Natural killer cell treated with Interleukin-12 subunit alpha and Interleukin-12 subunit beta and Interleukin-15 and Interleukin-18, amount 100 ng/mL, for 72 hours (primary cell): ENCODE results near the gene MTFP1. TPM values are rescaled to one million over a fixed set of nuclear protein-coding genes. Genes with fewer than 3 reads are reported as not detected.
"Not testable (repeated sequence)": the region's sequence is repeated elsewhere in the genome, so short reads cannot be mapped to it uniquely, and the experiment has no call there.

Experiments used
- ATAC-seq, 2 donors: fragments of 150-1000 bp; cut with Tn5 transposase in 1 of 2; sonication (Bioruptor Pico), chemical (Tn5 transposase) in 1 of 2; 2 replicates each; pipeline ENCODE4 v1.10.0; 2021
- DNase-seq: peaks from one replicate; pipeline ENCODE4 v3.0.0; 2022; ENCODE audit warnings: low spot score
- H3K27ac Mint-ChIP-seq, 2 donors: 1 replicate in 1 of 2; 2 replicates in 1 of 2; pipeline ENCODE4 v1.8.0; 2022; ENCODE audit warnings: mixed read lengths in 2 of 2, mild to moderate bottlenecking in 1 of 2, moderate library complexity in 1 of 2
- H3K27me3 Mint-ChIP-seq, 2 donors: 1 replicate in 1 of 2; 2 replicates in 1 of 2; pipeline ENCODE4 v1.8.0; 2022; ENCODE audit warnings: mixed read lengths in 2 of 2
- H3K36me3 Mint-ChIP-seq: one replicate; pipeline ENCODE4 v1.8.0; 2022; ENCODE audit warnings: mixed read lengths
- H3K4me1 Mint-ChIP-seq, 2 donors: 1 replicate in 1 of 2; 2 replicates in 1 of 2; pipeline ENCODE4 v1.8.0; 2022; ENCODE audit warnings: low read depth in 2 of 2, mixed read lengths in 2 of 2, mild to moderate bottlenecking in 1 of 2
- H3K4me3 Mint-ChIP-seq: one replicate; pipeline ENCODE4 v1.8.0; 2022; ENCODE audit warnings: mixed read lengths
- H3K9me3 Mint-ChIP-seq: 2 replicates; pipeline ENCODE4 v1.8.0; 2022; ENCODE audit warnings: mixed read lengths
- total RNA-seq, 2 donors: library from RNA; stranded (reverse); gene quantifications; one replicate each; pipeline ENCODE4 v1.2.3, GENCODE V29; 2022

Gene MTFP1
- total RNA-seq, 2 donors from 2014 or later: 58.7 to 67.4 TPM

DNA sequence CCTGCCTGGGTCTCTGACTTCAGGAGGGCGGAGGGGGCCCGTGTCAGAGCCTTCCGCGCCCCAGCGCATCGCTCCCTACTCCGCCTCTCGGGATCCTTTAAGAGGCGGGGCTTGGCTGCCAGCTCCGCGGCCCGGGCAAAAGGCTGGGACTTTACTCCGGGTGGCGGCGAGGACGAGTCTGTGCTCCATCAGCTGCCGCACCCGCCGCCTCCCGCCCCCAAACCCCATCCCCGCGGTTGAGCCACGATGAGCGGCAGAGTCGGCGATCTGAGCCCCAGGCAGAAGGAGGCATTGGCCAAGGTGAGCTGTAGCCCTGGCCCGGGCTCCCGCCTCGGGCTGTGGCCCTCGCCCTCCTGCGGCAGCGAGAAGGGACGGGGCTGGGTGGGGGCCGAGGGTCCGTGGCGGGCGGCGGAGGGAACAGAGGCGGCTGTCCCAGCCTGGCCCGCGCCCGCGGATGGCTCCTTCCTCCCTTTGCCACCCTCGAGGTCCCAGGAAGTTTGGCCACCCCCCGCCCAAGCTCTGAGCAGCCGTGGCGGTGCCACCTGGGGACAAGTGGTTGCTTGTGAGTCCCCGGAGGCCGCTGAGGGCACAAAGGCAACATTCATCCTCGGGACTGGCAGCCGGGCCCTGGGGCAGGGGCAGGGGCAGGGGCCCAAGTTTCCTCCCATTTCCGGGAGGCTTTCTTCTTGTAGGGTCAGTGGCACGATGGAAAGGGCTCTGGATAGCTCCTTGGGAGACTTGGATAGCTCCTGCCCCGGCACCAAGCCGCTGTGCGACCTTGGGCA, 28.5 kb upstream of the MTFP1 start, which contains the start of gene SEC14L2:
Gene SEC14L2 (plus strand): TSS at position 148 of the 785 bp plus-strand sequence. CDS start 99 bp downstream, at position 247.
- Mint-ChIP-seq H3K27me3 (peaks cover 17% of the 10 kb centered on the region in 2 donors), H3K4me1 (peaks cover 13 to 15% of the 10 kb centered on the region in 2 donors), H3K9me3 (no peaks in the 10 kb centered on the region), H3K4me3 (peak within 1 kb of the TSS; percentile 52), H3K36me3 (no peaks in the 10 kb centered on the region), H3K27ac (no peak within 1 kb of the TSS)
- DNase-seq (no peak), ATAC-seq (peak; percentile 56 to 57)

DNA sequence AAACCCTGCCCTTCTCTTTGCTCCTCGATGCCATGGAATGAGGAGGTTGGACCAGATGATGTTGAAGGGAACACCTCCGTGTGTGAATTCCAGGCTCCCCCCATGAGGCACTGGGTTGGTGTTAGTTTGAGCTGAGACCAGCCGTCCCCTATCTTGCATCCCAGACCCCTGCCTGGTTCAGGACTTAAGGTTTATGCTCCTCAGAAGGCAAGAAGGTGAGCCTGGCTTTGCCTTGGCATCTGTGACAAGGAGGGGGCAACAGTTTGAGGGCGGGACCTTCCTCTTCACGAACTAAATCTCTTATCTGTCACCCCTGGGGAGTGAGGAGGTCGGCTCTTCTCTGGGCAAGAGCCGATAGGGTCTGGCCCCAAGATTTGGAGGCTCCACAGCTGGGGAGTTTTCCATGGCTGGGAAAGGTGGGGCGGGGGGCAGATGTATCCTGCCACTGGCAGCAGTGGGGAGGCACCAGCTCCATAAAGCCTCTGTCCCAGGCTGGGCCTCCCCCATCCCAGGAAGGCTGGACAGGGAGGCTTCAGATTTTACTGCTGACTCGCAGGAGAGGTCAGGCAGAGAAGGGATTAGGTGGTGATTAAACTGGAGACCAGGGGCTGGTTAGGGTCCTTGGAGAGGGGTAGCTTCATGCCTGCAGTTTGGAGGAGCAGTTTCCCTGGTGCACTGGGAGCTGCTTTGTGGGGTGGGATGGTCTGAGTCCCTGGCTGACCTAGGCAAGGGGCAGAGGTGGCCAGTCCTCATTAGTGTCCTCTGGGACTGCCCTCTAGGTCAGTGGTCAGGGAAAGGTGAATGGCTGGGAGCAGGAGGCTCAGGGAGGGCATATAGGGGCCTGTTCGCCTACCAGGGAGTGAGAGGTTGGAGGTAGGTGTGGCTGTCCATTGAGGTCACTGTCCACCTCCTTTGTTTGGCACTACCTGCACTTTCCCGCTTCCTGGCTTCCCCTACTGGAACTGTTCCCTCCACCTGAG, 27.6 kb upstream of the MTFP1 start:
- H3K4me1 Mint-ChIP-seq: peaks cover 13 to 15% of the 10 kb centered on the region in 2 donors
- H3K9me3 Mint-ChIP-seq: no peaks in the 10 kb centered on the region
- peak overlapping the region; percentile 21 for H3K4me3 Mint-ChIP-seq
- H3K27ac Mint-ChIP-seq: no peak overlapping the region
- no peak for DNase-seq
- ATAC-seq: no peak
- H3K27me3 Mint-ChIP-seq: peaks cover 17% of the 10 kb centered on the region in 2 donors
- no peaks in the 10 kb centered on the region for H3K36me3 Mint-ChIP-seq

DNA sequence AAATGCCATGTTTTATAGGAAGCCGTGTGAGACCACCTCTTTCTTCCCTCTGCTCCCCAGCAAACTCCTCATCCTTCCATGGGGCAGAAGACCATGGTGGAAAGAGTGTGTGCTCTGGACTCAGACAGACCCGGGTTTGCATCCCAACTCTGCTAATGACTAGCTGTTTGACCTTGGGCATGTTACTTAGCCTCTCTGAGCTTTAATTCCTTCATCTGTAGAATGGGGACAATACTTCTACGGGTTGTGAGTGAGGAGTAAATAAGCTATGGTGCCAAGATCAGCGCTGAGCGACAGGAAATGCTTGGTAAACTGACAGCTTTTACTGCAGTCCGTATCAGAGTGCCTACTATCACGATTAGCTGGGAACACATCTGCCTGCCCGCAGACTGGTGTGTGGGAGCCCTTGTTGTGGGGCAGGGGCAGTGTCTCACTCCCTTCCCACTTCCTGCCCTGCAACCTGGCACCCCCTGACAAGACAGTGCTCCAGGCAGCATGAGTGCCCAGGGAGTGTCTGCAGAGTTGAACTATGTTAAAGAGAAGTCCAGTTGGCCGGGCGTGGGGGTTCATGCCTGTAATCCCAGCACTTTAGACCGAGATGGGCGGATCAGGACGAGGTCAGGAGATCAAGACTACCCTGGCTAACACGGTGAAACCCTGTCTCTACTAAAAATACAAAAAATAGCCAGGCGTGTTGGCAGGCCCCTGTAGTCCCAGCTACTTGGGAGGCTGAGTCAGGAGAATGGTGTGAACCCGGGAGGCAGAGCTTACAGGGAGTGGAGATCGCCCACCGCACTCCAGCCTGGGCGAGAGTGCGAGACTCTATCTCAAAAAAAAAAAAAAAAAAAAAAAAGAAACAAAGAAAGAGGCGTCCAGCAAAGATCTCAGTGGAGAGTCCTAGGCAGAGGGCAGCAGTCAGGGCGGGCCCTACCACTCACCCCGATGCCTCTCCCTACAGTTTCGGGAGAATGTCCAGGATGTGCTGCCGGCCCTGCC, 26.6 kb upstream of the MTFP1 start:
- H3K4me3 Mint-ChIP-seq: peak overlapping the region; percentile 21
- H3K4me1 Mint-ChIP-seq: peaks cover 13 to 15% of the 10 kb centered on the region in 2 donors
- H3K36me3 Mint-ChIP-seq: no peaks in the 10 kb centered on the region
- no peak for ATAC-seq
- no peak overlapping the region for H3K27ac Mint-ChIP-seq
- no peak for DNase-seq
- H3K9me3 Mint-ChIP-seq: no peaks in the 10 kb centered on the region
- H3K27me3 Mint-ChIP-seq: peaks cover 12 to 17% of the 10 kb centered on the region in 2 donors

DNA sequence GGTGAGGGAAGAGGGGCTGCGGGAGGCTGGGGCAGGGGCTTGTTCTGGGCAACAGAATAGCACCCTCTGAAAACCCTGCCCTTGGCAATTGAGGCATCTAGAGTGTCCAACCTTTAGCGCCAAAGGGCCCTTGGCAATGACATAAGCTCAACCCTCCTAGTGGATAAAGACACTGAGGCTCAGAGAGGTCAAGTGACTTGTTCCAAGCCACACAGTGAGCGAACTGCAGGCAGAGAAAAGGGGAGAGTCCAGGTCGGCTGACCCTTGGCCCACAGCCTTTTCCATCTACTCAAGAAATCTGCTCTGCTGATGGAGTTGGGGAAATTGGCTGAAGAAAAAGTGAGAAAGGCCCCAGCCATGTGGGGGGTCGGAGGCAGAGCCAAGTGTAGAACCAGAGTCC, 25.9 kb upstream of the MTFP1 start:
- Mint-ChIP-seq H3K4me1 (peaks cover 13 to 15% of the 10 kb centered on the region in 2 donors), H3K27ac (no peak overlapping the region), H3K36me3 (no peaks in the 10 kb centered on the region), H3K27me3 (peaks cover 12 to 17% of the 10 kb centered on the region in 2 donors), H3K9me3 (no peaks in the 10 kb centered on the region), H3K4me3 (no peak overlapping the region)
- ATAC-seq (no peak), DNase-seq (no peak)

DNA sequence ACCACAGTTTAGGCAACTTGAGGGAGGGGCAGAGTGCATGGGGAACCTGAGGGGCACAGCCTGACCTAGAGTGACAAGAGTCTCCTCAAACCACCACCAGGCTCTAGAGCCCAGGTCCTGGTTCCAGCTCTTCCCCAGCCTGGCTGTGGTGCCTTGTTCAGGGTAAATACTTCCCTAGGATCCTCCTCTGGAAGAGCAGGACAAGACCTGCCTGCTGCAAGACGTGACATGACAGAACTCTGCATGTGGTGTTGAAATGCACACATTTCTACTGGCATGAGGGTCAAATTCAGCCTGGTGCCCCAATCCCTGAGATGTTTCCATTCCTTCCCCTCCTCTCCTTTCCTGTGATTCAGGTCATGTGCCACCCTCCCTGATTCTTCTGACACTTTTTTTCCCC, 25.4 kb upstream of the MTFP1 start:
- Mint-ChIP-seq H3K27ac (no peak overlapping the region), H3K4me1 (peaks cover 13 to 15% of the 10 kb centered on the region in 2 donors), H3K27me3 (peaks cover 12 to 17% of the 10 kb centered on the region in 2 donors), H3K4me3 (no peak overlapping the region), H3K36me3 (no peaks in the 10 kb centered on the region), H3K9me3 (no peaks in the 10 kb centered on the region)
- ATAC-seq (no peak), DNase-seq (no peak)

DNA sequence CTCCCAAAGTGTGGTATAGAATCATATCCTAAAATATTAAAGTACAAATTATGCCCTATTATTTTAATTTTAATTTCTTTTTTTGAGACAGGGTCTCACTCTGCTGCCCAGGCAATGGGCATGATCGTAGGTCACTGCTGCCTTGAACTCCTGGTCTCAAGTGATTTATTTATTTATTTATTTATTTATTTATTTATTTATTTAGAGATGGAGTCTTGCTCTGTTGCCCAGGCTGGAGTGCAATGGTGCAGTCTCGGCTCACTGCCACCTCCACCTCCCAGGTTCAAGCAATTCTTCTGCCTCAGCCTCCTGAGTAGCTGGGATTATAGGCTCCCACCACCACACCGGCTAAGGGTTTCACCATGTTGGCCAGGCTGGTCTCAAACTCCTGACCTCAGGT, 24.5 kb upstream of the MTFP1 start:
- not testable (repeated sequence) for H3K4me3 Mint-ChIP-seq, ATAC-seq, H3K27ac Mint-ChIP-seq, H3K36me3 Mint-ChIP-seq, DNase-seq, H3K9me3 Mint-ChIP-seq
- H3K27me3 Mint-ChIP-seq: peaks cover 12 to 14% of the 10 kb centered on the region in 2 donors
- H3K4me1 Mint-ChIP-seq: peaks cover 13 to 15% of the 10 kb centered on the region in 2 donors

DNA sequence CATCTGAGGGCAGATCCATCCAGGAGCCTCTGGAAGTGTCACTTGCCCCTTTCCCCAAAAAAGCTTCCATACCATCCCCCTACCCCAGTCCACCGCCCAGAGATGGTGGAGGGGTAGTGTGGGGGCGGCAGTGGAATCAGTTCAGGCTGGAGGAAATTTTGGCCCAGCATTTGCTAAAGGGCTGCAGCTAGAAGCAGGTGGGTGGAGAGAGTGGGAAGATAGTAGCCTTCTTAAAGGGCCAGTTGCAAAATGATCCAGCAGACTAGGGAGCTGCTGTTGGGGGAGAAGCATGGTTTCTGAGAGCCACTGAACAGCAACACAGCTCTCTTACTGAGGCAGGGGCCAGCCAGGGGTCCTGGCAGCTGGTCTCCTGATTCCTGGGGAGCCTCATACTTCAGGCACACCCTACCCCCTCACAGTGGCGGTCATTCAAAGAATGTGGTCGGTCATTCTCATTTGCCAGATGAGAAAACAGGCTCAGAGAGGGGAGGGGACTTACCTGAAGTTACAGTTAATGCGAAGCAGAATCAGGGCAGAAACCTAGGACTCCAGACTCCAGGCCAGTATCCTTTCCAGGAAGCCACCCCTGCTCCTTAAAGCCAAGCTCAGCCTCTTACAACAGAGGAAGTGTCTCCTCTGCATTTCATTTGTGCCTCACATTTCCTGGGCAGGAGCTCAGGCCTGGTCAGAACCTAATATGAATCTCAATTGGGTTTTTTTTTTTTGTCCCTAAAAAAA, 23.4 kb upstream of the MTFP1 start:
- H3K27me3 Mint-ChIP-seq: peaks cover 12 to 14% of the 10 kb centered on the region in 2 donors
- no peaks in the 10 kb centered on the region for H3K9me3 Mint-ChIP-seq
- H3K36me3 Mint-ChIP-seq: no peaks in the 10 kb centered on the region
- DNase-seq: no peak
- ATAC-seq: no peak
- no peak overlapping the region for H3K4me3 Mint-ChIP-seq
- H3K4me1 Mint-ChIP-seq: peaks cover 13 to 15% of the 10 kb centered on the region in 2 donors
- H3K27ac Mint-ChIP-seq: no peak overlapping the region

DNA sequence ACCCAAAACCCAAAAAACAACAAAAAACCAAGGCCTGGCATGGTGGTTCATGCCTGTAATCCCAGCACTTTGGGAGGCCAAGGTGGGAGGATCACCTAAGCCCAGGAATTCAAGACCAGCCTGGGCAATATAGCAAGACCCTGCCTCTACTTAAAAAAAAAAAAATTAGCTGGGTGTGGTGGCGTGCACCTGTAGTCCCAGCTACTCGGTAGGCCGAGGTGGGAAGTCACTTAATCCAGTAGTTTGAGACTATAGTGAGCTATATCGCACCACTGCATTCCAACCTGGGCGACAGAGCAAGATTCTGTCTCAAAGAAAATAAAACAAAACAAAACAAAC, 22.8 kb upstream of the MTFP1 start:
- Mint-ChIP-seq H3K27me3 (peaks cover 12 to 14% of the 10 kb centered on the region in 2 donors), H3K4me1 (peaks cover 13% of the 10 kb centered on the region in 2 donors)
- not testable (repeated sequence) for ATAC-seq, H3K27ac Mint-ChIP-seq, H3K36me3 Mint-ChIP-seq, H3K4me3 Mint-ChIP-seq, DNase-seq, H3K9me3 Mint-ChIP-seq

DNA sequence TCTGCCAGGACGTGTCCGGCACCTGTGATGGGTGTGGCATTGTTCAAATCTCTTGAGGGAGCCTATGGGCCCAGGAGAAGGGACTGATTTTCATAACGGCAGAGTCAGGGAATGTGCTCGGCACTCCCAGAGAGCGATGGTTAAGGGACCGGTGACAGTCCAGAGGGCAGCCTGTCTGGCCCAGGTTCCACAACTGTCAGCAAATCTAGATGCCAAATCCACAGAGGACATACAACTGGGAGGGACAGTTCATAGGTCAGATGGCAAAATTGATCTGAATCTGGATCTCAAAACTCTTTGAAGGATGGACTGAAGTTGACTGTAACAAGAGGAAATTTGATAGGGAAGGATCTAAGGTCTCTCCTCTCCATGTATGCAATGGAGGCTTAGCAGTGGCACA, 21.3 kb upstream of the MTFP1 start:
- no peak overlapping the region for H3K27ac Mint-ChIP-seq

DNA sequence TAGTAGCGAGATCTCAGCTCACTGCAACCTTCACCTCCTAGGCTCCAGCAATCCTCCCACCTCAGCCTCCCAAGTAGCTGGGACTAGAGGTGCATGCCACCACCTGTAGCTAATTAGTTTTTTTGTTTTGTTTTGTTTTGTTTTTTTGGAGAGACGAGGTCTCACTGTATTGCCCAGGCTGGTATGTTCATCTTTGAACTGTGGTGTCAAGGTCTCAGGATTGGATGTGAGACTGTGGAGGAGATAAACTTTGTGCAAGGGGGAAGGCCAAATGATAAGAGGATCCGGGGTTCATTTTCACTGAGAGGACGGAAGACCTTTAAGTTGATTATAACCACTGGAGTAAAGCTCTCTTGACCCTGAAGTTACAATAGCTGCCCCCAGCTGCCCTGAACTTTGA, 19.8 kb upstream of the MTFP1 start:
- Mint-ChIP-seq H3K4me3 (no peak overlapping the region), H3K4me1 (no peaks in the 10 kb centered on the region), H3K9me3 (no peaks in the 10 kb centered on the region), H3K27ac (no peak overlapping the region), H3K36me3 (no peaks in the 10 kb centered on the region), H3K27me3 (no peaks in the 10 kb centered on the region)
- DNase-seq: no peak
- no peak for ATAC-seq

More for the DNA sequence above, 21.3 kb upstream of the MTFP1 start:
- DNase-seq (no peak), ATAC-seq (no peak)
- Mint-ChIP-seq H3K36me3 (no peaks in the 10 kb centered on the region), H3K9me3 (no peaks in the 10 kb centered on the region), H3K4me3 (no peak overlapping the region), H3K4me1 (no peaks in the 10 kb centered on the region), H3K27me3 (peaks cover 0 to under 1% of the 10 kb centered on the region in 2 donors)

DNA sequence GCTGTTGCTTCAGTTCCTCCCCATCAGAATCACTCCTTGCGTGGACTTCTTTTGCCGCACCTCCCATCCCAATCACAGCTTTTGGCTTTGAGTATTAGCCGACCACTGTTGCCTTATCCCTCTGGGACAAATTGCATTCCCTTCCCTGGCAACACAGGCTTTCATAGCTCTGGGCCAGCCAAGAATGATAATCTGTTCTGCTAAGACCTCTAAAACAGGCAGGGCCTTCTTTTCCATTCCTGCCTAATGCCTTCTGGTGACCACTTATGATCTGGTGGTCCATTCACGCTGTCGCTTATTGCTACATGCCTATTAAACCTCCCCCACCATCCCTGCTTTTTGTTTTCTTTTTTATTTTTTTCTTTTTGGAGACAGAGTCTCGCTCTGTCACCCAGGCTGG, 19.2 kb upstream of the MTFP1 start:
- Mint-ChIP-seq H3K4me3 (no peak overlapping the region), H3K9me3 (no peaks in the 10 kb centered on the region), H3K27me3 (no peaks in the 10 kb centered on the region), H3K36me3 (no peaks in the 10 kb centered on the region), H3K4me1 (no peaks in the 10 kb centered on the region), H3K27ac (no peak overlapping the region)
- no peak for ATAC-seq
- DNase-seq: no peak

DNA sequence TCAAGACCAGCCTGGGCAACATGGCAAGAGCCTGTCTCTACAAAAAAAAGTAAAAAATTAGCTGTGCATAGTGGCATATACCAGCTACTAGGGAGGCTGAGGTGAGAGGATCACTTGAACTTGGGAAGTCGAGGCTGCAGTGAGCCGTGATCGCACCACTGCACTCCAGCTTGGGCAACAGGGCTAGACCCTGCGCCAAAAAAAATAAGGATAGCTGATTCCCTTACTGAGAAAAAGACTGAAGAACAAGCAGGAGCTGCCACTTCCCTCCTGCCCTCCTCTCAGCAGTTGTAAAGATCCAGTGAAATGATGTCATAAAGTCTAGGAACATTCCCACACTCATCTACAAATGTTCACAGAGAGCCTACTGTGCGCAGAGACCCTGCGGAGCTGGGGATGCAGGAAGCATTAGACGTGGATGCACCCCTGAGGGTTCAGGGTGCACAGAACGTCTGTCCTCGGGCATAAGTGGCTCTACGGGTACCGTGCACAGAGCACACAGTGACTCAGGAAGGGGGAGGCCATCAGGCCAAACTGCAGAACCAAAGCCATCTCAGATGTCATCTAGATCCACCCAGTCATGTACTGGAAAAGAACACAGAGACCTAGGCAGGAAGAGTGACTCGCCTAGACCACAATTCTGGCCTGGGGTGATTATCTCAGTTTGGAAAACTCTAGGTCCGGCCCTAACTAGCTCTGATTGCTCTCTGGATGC, 17.0 kb upstream of the MTFP1 start:
- Mint-ChIP-seq H3K4me1 (no peaks in the 10 kb centered on the region), H3K27ac (no peak overlapping the region), H3K4me3 (no peak overlapping the region), H3K36me3 (no peaks in the 10 kb centered on the region), H3K9me3 (no peaks in the 10 kb centered on the region), H3K27me3 (no peaks in the 10 kb centered on the region)
- ATAC-seq: no peak
- DNase-seq: no peak
